Measurements from ENCODE around the gene OSTN. TPM values are rescaled to one million over a fixed set of nuclear protein-coding genes. Genes with fewer than 3 reads are reported as not detected.

OSTN gene
- total and polyA plus RNA-seq, 2 experiments from 2014 or later: not detected

DNA sequence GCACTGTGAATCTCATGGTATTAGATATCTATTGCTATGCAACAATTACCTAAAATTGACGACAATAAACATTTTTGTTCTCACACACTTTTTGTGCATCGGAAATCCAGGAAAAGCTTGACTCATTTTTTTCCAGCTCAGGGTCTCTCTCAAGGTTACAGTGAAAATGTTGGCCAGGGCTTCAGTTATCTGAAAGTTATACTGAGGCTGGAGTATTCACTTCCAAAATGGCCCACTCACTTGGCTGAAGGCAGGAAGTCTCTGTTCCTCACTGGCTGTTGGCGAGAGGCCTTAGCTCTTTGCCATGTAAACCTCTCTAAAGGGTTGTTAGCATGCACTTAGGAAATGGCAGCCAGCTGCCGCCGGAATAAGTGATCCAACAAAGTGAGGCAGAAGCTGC is 41.4 kb downstream of the OSTN start:
- Histone ChIP-seq H3K4me2 (no peak overlapping the region), H2AFZ (peak overlapping the region; percentile 35; the same call in 1 of the 2 replicates), H3K4me1 (ENCODE audit: insufficient read depth) (peaks cover 52% of the 10 kb centered on the region), H3K27me3 (ENCODE audit: insufficient read depth) (no peaks in the 10 kb centered on the region), H3K36me3 (ENCODE audit: insufficient read depth) (no peaks in the 10 kb centered on the region), H3K4me3 (no peak overlapping the region), H3K27ac (ENCODE audit: low read depth) (no peak overlapping the region), H3F3A (replicated peaks; ENCODE audit: low read depth) (no peaks in the 10 kb centered on the region; the same call in 1 of the 2 replicates), H3K9me2 (ENCODE audit: insufficient read depth) (no peaks in the 10 kb centered on the region; the same call in 1 of the 2 replicates), H3K79me2 (replicated peaks; ENCODE audit: insufficient read depth) (no peaks in the 10 kb centered on the region), H4K20me1 (replicated peaks; ENCODE audit: insufficient read depth) (no peaks in the 10 kb centered on the region)
- H3K27ac Mint-ChIP-seq: peak overlapping the region; percentile 40; the same call in 1 of the 2 replicates
- no peaks in the 10 kb centered on the region for H3K9me3 Mint-ChIP-seq
- H3K36me3 Mint-ChIP-seq (ENCODE audit: low read depth): no peaks in the 10 kb centered on the region
- H3K27me3 Mint-ChIP-seq (ENCODE audit: insufficient read depth, low read depth, poor library complexity): peaks cover 3% of the 10 kb centered on the region
- ATAC-seq: no peak
- DNase-seq (ENCODE audit: low spot score): no peak
- H3K4me1 Mint-ChIP-seq: peaks cover 47% of the 10 kb centered on the region
- no peak overlapping the region for H3K4me3 Mint-ChIP-seq
- TF ChIP-seq ZNF331 (CRISPR knock-in tag; IDR thresholded peaks at IDR 0.05; ENCODE audit: low read depth) (no peak), STAT1 (IDR thresholded peaks at IDR 0.05; ENCODE audit: unreplicated experiment) (no peak), ZNF114 (CRISPR knock-in tag; IDR thresholded peaks at IDR 0.05) (no peak), EZH2phosphoT487 (IDR thresholded peaks at IDR 0.05; ENCODE audit: unreplicated experiment) (no peak), JUNB (IDR thresholded peaks at IDR 0.05; ENCODE audit: unreplicated experiment) (no peak), POLR2AphosphoS5 (IDR thresholded peaks at IDR 0.05; ENCODE audit: low read depth) (no peak), EZH2 (IDR thresholded peaks at IDR 0.05; ENCODE audit: low read depth, unreplicated experiment) (no peak), CREB1 (CRISPR knock-in tag; IDR thresholded peaks at IDR 0.05; ENCODE audit: low read depth) (no peak), NANOG (IDR thresholded peaks at IDR 0.05; ENCODE audit: borderline replicate concordance) (no peak)
- TF ChIP-seq, protein P1, sequence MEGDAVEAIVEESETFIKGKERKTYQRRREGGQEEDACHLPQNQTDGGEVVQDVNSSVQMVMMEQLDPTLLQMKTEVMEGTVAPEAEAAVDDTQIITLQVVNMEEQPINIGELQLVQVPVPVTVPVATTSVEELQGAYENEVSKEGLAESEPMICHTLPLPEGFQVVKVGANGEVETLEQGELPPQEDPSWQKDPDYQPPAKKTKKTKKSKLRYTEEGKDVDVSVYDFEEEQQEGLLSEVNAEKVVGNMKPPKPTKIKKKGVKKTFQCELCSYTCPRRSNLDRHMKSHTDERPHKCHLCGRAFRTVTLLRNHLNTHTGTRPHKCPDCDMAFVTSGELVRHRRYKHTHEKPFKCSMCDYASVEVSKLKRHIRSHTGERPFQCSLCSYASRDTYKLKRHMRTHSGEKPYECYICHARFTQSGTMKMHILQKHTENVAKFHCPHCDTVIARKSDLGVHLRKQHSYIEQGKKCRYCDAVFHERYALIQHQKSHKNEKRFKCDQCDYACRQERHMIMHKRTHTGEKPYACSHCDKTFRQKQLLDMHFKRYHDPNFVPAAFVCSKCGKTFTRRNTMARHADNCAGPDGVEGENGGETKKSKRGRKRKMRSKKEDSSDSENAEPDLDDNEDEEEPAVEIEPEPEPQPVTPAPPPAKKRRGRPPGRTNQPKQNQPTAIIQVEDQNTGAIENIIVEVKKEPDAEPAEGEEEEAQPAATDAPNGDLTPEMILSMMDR (conservative IDR thresholded peaks at IDR 0.05; ENCODE audit: low read depth in 2 of 2): no peak
- TF ChIP-seq, protein P2, sequence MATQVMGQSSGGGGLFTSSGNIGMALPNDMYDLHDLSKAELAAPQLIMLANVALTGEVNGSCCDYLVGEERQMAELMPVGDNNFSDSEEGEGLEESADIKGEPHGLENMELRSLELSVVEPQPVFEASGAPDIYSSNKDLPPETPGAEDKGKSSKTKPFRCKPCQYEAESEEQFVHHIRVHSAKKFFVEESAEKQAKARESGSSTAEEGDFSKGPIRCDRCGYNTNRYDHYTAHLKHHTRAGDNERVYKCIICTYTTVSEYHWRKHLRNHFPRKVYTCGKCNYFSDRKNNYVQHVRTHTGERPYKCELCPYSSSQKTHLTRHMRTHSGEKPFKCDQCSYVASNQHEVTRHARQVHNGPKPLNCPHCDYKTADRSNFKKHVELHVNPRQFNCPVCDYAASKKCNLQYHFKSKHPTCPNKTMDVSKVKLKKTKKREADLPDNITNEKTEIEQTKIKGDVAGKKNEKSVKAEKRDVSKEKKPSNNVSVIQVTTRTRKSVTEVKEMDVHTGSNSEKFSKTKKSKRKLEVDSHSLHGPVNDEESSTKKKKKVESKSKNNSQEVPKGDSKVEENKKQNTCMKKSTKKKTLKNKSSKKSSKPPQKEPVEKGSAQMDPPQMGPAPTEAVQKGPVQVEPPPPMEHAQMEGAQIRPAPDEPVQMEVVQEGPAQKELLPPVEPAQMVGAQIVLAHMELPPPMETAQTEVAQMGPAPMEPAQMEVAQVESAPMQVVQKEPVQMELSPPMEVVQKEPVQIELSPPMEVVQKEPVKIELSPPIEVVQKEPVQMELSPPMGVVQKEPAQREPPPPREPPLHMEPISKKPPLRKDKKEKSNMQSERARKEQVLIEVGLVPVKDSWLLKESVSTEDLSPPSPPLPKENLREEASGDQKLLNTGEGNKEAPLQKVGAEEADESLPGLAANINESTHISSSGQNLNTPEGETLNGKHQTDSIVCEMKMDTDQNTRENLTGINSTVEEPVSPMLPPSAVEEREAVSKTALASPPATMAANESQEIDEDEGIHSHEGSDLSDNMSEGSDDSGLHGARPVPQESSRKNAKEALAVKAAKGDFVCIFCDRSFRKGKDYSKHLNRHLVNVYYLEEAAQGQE (IDR thresholded peaks at IDR 0.05; ENCODE audit: unreplicated experiment): no peak
- TF ChIP-seq, protein P3, sequence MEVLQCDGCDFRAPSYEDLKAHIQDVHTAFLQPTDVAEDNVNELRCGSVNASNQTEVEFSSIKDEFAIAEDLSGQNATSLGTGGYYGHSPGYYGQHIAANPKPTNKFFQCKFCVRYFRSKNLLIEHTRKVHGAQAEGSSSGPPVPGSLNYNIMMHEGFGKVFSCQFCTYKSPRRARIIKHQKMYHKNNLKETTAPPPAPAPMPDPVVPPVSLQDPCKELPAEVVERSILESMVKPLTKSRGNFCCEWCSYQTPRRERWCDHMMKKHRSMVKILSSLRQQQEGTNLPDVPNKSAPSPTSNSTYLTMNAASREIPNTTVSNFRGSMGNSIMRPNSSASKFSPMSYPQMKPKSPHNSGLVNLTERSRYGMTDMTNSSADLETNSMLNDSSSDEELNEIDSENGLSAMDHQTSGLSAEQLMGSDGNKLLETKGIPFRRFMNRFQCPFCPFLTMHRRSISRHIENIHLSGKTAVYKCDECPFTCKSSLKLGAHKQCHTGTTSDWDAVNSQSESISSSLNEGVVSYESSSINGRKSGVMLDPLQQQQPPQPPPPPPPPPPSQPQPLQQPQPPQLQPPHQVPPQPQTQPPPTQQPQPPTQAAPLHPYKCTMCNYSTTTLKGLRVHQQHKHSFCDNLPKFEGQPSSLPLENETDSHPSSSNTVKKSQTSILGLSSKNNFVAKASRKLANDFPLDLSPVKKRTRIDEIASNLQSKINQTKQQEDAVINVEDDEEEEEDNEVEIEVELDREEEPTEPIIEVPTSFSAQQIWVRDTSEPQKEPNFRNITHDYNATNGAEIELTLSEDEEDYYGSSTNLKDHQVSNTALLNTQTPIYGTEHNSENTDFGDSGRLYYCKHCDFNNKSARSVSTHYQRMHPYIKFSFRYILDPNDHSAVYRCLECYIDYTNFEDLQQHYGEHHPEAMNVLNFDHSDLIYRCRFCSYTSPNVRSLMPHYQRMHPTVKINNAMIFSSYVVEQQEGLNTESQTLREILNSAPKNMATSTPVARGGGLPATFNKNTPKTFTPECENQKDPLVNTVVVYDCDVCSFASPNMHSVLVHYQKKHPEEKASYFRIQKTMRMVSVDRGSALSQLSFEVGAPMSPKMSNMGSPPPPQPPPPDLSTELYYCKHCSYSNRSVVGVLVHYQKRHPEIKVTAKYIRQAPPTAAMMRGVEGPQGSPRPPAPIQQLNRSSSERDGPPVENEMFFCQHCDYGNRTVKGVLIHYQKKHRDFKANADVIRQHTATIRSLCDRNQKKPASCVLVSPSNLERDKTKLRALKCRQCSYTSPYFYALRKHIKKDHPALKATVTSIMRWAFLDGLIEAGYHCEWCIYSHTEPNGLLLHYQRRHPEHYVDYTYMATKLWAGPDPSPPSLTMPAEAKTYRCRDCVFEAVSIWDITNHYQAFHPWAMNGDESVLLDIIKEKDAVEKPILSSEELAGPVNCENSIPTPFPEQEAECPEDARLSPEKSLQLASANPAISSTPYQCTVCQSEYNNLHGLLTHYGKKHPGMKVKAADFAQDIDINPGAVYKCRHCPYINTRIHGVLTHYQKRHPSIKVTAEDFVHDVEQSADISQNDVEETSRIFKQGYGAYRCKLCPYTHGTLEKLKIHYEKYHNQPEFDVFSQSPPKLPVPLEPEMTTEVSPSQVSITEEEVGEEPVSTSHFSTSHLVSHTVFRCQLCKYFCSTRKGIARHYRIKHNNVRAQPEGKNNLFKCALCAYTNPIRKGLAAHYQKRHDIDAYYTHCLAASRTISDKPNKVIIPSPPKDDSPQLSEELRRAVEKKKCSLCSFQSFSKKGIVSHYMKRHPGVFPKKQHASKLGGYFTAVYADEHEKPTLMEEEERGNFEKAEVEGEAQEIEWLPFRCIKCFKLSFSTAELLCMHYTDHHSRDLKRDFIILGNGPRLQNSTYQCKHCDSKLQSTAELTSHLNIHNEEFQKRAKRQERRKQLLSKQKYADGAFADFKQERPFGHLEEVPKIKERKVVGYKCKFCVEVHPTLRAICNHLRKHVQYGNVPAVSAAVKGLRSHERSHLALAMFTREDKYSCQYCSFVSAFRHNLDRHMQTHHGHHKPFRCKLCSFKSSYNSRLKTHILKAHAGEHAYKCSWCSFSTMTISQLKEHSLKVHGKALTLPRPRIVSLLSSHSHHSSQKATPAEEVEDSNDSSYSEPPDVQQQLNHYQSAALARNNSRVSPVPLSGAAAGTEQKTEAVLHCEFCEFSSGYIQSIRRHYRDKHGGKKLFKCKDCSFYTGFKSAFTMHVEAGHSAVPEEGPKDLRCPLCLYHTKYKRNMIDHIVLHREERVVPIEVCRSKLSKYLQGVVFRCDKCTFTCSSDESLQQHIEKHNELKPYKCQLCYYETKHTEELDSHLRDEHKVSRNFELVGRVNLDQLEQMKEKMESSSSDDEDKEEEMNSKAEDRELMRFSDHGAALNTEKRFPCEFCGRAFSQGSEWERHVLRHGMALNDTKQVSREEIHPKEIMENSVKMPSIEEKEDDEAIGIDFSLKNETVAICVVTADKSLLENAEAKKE (CRISPR knock-in tag; IDR thresholded peaks at IDR 0.05): no peak
- TF ChIP-seq, protein P4, sequence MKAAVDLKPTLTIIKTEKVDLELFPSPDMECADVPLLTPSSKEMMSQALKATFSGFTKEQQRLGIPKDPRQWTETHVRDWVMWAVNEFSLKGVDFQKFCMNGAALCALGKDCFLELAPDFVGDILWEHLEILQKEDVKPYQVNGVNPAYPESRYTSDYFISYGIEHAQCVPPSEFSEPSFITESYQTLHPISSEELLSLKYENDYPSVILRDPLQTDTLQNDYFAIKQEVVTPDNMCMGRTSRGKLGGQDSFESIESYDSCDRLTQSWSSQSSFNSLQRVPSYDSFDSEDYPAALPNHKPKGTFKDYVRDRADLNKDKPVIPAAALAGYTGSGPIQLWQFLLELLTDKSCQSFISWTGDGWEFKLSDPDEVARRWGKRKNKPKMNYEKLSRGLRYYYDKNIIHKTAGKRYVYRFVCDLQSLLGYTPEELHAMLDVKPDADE (IDR thresholded peaks at IDR 0.05): no peak

Measured in GM23338 (cell line).